Dermis blood vessel endothelial cell (primary cell): ENCODE data around the gene ATP2B3. TPM values are rescaled to one million over a fixed set of nuclear protein-coding genes. Genes with fewer than 3 reads are reported as not detected.

Source experiments
- DNase-seq: peaks from one replicate; pipeline ENCODE4 v3.0.0; 2010
- total RNA-seq: library from RNA; depleted of rRNA; stranded (reverse); fragments of >200 nt; gene quantifications from 2 replicates; pipeline ENCODE4 v1.2.3, GENCODE V29; 2014

The ATP2B3 gene
- total RNA-seq, 1 donor from 2014 or later: not detected

DNA sequence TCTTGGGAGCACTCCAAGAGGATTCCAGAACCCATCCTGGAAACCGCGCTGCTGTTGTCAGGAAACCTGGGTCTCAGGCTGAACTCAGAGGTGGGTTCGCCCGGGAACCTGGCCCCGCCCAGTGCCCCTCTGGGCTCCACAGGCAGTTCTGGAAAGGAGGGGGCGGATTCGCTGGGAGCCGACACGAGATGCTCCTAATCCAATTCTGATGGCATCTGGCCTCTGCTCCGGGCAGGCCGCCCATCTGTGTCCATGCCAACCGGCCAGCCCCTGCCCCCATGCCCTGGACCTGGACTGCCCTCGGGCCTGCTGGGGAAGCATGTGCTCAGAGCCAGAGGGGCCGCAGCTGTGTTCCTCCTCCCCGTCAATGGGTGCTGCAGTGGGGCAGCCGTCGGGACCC is 21.0 kb downstream of the ATP2B3 start:
- no peak for DNase-seq

DNA sequence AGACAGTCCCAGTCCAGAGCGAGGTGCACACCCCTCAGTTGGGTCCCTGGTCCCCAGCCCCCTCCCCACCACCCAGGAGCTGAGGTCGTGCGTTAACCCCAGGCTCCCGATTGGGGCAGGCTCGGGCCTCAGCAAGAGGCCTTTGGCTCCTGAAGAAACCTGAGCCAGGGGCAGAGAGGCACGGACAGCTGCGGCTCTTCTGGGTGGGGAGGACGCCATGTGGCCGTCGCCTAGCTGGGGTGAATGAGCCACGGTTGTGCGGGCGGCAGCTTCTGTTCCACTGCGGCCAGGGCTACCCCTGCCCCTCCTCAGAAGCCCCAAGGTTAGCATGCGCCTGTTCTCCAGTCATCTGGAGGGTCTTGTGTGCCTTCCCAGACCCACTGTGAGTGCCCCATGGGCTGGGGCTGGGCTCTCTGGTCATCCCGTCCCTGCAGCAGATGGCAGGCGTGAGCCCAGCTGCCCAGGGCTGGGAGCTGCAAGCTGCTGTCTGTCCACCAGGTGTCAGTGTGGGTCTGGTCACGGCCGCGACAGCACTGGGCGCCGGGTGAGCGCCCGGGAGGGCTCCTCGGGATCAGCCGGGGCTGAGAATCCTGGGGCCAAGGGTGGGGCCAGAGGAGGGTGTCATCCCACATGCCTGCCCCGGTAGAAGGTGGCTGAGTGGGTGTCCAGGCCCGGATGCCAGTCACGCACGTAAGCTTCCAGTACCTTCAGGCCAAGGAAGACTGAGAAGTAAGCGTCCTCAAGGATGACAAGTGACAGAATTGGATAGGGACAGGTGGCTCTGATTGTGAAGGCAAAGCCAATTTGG is 21.9 kb downstream of the ATP2B3 start:
- peak; percentile 78 for DNase-seq

DNA sequence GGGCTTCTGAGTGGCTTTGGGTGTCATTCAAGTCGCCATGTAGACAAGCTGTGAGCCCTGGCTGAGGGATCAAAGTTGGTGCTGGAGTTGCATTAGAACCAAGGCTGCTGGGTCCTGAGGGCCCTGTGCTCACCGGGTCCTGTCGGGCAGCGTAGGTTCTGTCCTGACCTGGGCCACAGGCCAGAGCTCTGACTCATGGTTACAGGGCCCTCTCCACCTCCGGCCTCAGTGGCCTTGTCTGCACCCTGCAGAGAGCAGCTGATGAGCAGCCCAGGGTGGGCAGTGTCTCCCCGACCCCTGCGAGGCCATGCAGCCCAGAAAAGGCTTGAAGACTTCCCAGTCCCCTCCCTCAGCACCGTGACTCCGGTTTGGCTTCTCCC is 22.5 kb downstream of the ATP2B3 start:
- no peak for DNase-seq

DNA sequence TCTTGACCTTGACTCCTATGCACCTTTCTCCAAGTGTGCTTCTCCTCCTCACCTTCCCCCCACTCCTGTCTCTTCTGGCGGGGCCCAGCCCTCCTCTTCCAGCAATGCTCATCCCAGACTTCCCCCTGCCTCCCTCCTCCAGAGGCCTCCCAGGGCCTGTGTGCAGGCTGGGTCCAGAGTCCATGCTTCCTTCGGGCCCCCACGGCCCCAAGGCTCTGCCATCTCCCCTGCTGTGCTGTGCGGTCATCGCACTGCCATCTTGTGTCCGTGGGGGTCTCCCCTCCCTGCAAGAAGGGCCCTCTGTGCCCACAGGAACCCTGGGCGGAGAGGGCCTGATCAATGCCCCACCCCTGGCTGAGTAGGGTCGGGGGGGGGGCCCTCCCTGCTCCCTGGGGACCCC is 27.3 kb downstream of the ATP2B3 start:
- no peak for DNase-seq

- DNase-seq: no peak
These were observed 28.9 kb downstream of the ATP2B3 start for GRCh38 chrX:153546386-153546785.

DNA sequence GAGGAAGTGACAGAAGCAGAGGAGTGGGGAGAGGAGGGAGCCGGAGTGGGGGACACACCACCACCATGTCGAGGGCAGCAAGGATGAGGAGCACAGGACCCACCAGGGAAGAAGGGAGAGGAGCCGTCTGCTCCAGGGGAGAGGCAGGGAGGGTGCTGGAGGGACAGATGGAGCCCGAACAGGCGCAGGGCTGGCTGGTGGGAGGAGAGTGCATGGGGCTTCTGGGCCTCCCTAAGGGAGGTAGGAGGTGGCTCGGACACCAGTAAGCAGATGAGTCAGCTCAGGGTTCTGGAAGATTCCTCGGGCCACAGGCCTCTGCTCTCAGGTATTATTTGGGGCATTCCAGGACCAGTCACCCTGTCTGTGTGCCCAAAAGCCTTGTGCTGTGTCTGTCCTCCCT is 29.8 kb downstream of the ATP2B3 start:
- no peak for DNase-seq

- no peak for DNase-seq
These were observed 31.8 kb downstream of the ATP2B3 start for GRCh38 chrX:153549231-153549630.

- no peak for DNase-seq
These were observed 32.4 kb downstream of the ATP2B3 start for GRCh38 chrX:153549807-153550206.

- DNase-seq: no peak
These were observed 33.7 kb downstream of the ATP2B3 start for GRCh38 chrX:153551135-153551534.

DNA sequence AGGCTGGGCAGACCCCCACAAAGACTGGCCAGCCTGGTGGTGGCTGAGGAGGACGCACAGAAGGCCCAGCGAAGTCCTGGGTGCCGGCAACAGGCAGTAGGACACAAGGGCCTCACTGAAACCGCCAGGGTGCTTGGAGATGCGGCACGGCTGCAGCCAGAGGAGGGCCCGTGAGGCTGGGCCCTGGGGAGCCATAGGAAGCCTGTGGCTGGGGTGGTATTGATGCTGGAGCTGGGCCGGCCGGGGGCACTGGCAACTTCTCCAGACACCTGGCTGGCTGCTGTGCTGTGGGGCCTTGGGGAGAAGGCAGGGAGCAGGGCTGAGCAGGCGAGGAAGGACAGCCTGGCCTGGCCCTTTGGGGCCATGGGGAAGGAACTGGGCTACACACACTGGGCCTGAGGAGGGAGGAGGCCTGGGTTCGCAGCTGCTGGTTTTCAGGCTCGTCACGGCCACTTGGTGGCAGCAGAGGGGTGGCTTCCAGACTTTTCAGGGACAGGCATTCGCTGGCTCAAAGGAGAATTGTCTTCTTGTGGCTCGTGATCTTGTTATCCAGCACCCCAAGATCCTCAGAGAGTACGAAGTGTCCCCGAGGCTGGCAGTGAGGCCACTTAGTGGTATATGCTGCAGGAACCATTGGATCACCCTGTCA is 37.2 kb downstream of the ATP2B3 start:
- DNase-seq: peak; percentile 65

GRCh38 chrX:153556767-153557166 is 39.3 kb downstream of the ATP2B3 start:
- no peak for DNase-seq

GRCh38 chrX:153557618-153558355 is 40.3 kb downstream of the ATP2B3 start:
- no peak for DNase-seq

- no peak for DNase-seq
These were observed 42.6 kb downstream of the ATP2B3 start for GRCh38 chrX:153560000-153560399.

- no peak for DNase-seq
These were observed 43.0 kb downstream of the ATP2B3 start for GRCh38 chrX:153560466-153560865.

DNA sequence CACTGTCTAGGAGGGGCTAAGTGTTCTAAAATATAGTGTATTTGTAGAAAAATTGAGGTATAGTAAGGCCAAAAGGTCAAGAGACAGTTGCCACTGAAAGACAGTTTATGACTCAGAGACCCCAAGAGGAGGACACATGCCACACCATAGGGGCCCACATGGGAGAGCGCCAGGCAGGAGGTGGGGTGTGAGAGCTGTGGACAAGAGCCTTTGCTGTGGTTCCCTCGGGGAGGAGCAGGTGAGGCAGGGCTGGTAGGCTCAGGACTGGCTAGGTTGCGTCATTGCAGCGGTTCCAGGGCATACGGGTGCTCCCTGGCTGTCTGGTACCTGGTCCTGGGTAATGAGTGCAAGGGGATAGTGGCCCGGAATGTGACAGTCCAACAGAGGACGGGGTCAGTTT is 43.9 kb downstream of the ATP2B3 start:
- DNase-seq: no peak

DNA sequence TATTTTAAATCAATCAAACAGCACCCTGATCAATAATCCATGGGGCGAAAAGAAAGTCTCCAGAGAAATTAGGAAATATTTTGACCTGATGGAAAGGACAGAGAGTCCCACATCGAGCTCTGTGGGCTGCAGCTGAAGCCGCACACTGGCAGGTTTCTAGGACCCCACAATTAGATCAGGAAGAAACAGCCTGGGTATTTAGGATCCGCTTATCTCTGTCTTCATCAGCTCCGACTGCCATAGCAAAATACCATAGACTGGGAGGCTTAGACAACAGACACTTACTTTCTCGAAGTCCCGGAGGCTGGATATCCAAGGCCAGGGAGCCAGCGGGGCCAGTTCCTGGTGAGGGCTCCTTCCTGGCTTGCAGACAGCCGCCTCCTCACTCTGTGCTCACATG is 45.1 kb downstream of the ATP2B3 start:
- no peak for DNase-seq

DNA sequence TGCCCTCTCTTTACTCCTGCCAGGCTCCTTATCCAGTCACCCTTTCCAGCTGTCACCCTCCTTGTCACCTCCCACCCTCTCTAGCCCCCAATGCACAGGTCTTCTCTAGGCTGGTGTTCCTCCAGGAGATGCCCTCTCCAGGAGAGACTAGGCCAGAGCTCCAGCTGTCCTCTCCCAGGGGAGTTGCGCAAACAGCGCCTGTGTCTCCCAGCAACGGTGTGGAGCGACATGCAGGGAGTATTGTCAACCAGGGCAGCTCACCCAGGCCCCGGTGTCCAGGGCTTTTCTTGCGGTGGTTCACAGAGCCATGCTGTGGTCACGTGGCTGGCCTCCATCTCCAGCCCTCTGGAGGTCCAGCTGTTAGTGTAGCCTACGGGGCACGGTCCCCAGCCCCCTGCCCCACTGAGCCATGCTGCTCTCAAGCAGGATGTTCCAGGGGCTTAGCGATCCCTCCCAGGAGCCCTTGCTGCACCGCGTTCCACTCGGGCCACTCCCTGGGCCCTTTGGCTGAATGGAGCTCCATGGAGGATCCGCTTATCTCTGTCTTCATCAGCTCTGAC is 46.7 kb downstream of the ATP2B3 start:
- DNase-seq: no peak

GRCh38 chrX:153565996-153566580 is 48.6 kb downstream of the ATP2B3 start:
- no peak for DNase-seq

DNA sequence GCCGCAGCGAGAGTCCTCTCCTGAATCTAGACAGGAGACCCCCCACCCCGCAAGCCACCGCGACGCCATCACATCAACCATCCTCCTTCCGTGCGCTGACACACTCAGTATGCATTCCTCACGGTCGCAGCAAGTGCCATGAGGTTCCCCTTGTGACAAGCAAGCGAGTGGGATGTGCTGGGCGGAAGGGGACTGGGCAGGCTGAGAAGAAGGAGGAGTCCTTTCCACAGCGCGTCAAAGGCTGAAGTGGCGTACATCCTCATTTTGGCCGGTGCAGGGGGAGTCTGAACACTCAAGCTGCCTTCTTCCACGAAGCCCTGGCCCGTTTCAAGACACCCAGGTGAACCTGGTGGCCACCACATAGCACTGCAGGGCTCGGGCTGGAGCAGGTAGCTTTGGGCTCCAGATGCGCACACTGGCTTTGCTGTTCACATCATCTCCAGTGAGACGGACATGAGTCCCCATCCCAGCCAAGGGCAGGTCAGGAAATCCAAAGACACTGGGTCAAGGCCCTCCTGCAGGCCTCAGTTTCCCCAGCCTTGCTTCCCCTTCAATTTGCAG is 51.1 kb downstream of the ATP2B3 start:
- no peak for DNase-seq

DNA sequence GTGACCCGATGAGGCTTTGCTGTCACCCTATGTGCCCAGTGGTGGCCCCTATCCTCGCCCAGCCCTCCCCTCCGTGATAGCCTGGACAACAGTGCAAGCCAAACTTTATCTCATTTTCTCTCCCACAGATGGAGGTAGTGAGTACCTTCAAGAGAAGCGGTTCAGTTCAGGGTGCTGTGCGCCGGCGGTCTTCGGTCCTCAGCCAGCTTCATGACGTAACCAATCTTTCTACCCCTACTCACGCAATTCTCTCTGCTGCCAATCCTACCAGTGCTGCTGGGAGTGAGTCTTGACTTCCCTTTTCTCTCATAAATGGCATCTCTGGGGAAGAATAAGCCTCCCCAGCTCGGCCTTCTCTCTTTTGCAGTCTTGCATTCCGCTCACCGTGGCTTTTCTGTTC is 52.0 kb downstream of the ATP2B3 start:
- no peak for DNase-seq

DNA sequence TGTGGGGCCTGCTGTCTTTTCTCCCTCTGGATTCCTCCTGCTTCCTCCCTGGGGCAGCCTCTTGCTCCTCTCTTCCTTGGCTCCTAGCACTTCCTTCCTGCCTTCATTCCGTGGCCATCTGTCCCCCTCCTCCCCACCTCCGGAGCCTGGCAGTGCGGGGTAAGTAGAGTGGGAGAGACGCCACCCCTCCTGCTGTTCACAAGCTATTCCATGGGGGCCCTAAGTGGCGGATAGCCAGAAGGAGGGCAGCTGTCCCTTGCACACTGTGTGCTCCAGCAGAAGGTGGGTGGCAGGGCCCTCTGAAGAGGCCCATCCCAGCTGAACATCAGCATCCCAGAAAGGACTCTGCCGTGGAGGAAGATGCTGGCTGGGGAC is 54.1 kb downstream of the ATP2B3 start:
- DNase-seq: no peak

DNA sequence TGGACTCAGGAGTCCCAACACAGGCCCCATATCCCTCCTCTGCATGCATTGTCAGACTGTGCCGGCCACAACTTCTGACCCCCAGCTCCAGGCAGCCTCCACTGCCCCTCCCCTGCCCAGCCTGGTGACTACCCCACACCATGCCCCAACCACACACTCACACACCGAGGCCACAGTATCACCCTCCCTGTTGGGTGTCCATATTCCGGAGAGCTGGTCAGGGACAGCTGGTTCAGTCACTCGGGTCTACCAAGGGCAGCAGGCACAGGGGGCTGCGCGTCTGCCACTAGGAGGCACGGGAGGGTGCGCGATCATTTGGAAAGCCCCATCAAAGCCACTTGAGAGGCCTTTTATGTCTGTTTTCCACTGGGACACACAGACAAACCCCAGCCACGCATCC is 55.2 kb downstream of the ATP2B3 start:
- DNase-seq: no peak

DNA sequence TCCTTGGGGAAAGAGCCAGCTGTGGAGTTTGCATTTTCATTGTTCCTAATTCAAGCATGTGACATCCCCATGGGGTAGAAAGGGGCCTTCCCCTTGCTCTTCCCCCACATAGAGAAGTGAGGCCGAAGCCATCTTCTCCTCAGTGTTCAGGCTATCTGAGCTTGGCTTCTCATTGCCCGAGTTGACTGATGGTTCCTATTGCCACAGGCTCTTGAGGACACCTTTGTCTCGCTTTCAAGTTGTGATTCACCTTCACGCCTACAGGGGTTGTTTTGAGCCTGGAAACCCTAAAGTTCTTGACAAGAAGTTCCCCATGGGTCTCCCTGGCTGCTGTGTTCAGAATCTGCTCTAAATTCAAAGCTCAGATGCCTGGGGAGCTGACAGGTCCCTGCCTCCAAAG is 56.5 kb downstream of the ATP2B3 start:
- DNase-seq: no peak
